Activated T-cell treated with anti-CD3 and anti-CD28 coated beads for 48 hours (primary cell): ENCODE results near the gene OXER1.
"Not testable (repeated sequence)": the region's sequence is repeated elsewhere in the genome, so short reads cannot be mapped to it uniquely, and the experiment has no call there.

Experiments used
- DNase-seq: peaks from one replicate; pipeline ENCODE4 v3.0.0-alpha.2; 2020; ENCODE audit warnings: low read depth

Gene OXER1

GRCh38 chr2:42752314-42752713 lies 11.6 kb downstream of the OXER1 start:
- no peak for DNase-seq

GRCh38 chr2:42748840-42749239 lies 15.1 kb downstream of the OXER1 start:
- DNase-seq: no peak

GRCh38 chr2:42747422-42747821 lies 16.5 kb downstream of the OXER1 start:
- no peak for DNase-seq

GRCh38 chr2:42744545-42745082 lies 19.3 kb downstream of the OXER1 start:
- DNase-seq: no peak

- no peak for DNase-seq
Measured at GRCh38 chr2:42743659-42743990, 20.3 kb downstream of the OXER1 start.

- no peak for DNase-seq
Measured at GRCh38 chr2:42742740-42743658, 20.9 kb downstream of the OXER1 start.

GRCh38 chr2:42741140-42741539 lies 22.8 kb downstream of the OXER1 start:
- DNase-seq: no peak

- DNase-seq: no peak
Measured at GRCh38 chr2:42736598-42737322, 27.2 kb downstream of the OXER1 start.

GRCh38 chr2:42733852-42734251 lies 30.1 kb downstream of the OXER1 start:
- no peak for DNase-seq

- DNase-seq: not testable (repeated sequence)
Measured at GRCh38 chr2:42731316-42731715, 32.6 kb downstream of the OXER1 start.

GRCh38 chr2:42726680-42727079 lies 37.3 kb downstream of the OXER1 start:
- DNase-seq: no peak

GRCh38 chr2:42725657-42726056 lies 38.3 kb downstream of the OXER1 start:
- no peak for DNase-seq

- DNase-seq: no peak
Measured at GRCh38 chr2:42724886-42725285, 39.0 kb downstream of the OXER1 start.

- DNase-seq: no peak
Measured at GRCh38 chr2:42723465-42723864, 40.5 kb downstream of the OXER1 start.

GRCh38 chr2:42722320-42723190 lies 41.4 kb downstream of the OXER1 start:
- DNase-seq: no peak

- DNase-seq: no peak
Measured at GRCh38 chr2:42721898-42722297, 42.0 kb downstream of the OXER1 start.

GRCh38 chr2:42714686-42715085 lies 49.2 kb downstream of the OXER1 start:
- DNase-seq: no peak

GRCh38 chr2:42713920-42714319 lies 50.0 kb downstream of the OXER1 start:
- DNase-seq: no peak

- DNase-seq: no peak
Measured at GRCh38 chr2:42712934-42713333, 51.0 kb downstream of the OXER1 start.
